Ishikawa (cell line): ENCODE data around the gene SPATA45.

Experiments
- CEBPB ChIP-seq: IDR thresholded peaks from 2 replicates; pipeline ENCODE4 v1.6.1; 2012
- CREB1 ChIP-seq: IDR thresholded peaks from 2 replicates; pipeline ENCODE4 v1.6.1; 2012; ENCODE audit warnings: low read depth
- EGR1 ChIP-seq: IDR thresholded peaks from 2 replicates; pipeline ENCODE4 v1.6.1; 2012
- EP300 ChIP-seq: IDR thresholded peaks from 2 replicates; pipeline ENCODE4 v1.6.1; 2012; ENCODE audit warnings: borderline replicate concordance
- FOXM1 ChIP-seq: IDR thresholded peaks from 2 replicates; pipeline ENCODE4 v1.6.1; 2012; ENCODE audit warnings: low read depth, borderline replicate concordance
- NFIC ChIP-seq: IDR thresholded peaks from 2 replicates; pipeline ENCODE4 v1.6.1; 2012
- RAD21 ChIP-seq: IDR thresholded peaks from 2 replicates; pipeline ENCODE4 v1.6.1; 2012; ENCODE audit warnings: low read depth
- TAF1 ChIP-seq: IDR thresholded peaks from 2 replicates; pipeline ENCODE4 v1.6.1; 2012; ENCODE audit warnings: low read depth, mild to moderate bottlenecking
- TCF12 ChIP-seq: IDR thresholded peaks from 2 replicates; pipeline ENCODE4 v1.6.1; 2012; ENCODE audit warnings: low read depth
- TEAD4 ChIP-seq: IDR thresholded peaks from 2 replicates; pipeline ENCODE4 v1.6.1; 2012
- YY1 ChIP-seq: IDR thresholded peaks from 2 replicates; pipeline ENCODE4 v1.6.1; 2012; ENCODE audit warnings: low read depth
- ZBTB7A ChIP-seq: IDR thresholded peaks from 2 replicates; pipeline ENCODE4 v1.6.1; 2012; ENCODE audit warnings: low read depth
- TF ChIP-seq, protein P1 (sequence below): IDR thresholded peaks from 2 replicates; pipeline ENCODE4 v1.6.1; 2012
- TF ChIP-seq, protein P2 (sequence below): IDR thresholded peaks from 2 replicates; pipeline ENCODE4 v1.6.1; 2012; ENCODE audit warnings: low read depth, mild to moderate bottlenecking
- TF ChIP-seq, protein P3 (sequence below): IDR thresholded peaks from 2 replicates; pipeline ENCODE4 v1.6.1; 2012

SPATA45 gene

DNA sequence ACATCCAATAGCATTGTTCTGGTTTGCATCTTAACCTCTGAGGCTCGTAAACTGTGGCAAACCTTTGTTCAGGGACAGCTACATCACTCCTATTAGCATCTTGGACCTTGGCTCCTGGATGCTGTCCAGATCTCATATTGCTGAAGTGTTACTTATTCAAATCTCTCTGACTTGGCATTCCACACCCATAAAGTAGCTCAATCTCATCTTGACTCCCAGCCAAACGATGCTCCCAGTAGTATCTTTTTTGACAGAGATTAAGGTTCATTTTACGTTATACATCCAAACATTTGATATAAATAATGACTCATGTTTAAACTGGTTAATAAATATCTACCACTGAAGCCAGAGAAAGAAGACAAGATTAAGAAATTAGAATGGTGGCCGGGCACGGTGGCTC, 6.2 kb upstream of the SPATA45 start:
- TF ChIP-seq TEAD4 (no peak), EGR1 (no peak), RAD21 (no peak), FOXM1 (no peak), CREB1 (no peak), NFIC (no peak)
- TF ChIP-seq, protein P1, sequence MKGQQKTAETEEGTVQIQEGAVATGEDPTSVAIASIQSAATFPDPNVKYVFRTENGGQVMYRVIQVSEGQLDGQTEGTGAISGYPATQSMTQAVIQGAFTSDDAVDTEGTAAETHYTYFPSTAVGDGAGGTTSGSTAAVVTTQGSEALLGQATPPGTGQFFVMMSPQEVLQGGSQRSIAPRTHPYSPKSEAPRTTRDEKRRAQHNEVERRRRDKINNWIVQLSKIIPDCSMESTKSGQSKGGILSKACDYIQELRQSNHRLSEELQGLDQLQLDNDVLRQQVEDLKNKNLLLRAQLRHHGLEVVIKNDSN, result no peak

DNA sequence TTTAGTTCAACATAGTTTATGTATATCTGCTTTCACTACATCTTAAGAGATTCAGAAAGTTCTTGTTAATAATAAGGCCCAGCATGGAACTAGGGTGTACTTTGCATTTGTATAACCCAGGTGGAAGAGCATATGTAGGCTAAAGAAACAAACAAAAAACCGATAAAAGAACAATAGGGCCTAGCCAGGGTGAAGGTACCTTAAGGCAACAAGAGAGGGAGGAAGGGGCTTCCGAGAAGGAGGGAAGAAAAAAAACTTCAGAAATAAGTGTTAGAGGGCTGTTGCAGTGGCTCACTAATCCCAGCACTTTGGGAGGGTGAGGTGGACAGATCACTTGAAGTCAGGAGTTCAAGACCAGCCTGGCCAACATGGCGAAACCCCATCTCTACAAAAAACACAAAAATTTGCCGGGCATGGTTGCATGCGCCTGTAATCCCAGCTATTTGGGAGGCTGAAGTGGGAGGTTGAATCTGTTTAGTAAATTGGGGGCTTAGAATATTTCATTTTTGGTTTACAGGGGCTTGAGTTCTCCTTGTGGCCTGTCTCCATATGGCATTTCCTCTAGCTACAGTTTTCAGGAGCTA, 4.7 kb upstream of the SPATA45 start:
- TF ChIP-seq EP300 (no peak), EGR1 (no peak), TEAD4 (no peak), TAF1 (no peak), RAD21 (no peak)
- TF ChIP-seq, protein P2, sequence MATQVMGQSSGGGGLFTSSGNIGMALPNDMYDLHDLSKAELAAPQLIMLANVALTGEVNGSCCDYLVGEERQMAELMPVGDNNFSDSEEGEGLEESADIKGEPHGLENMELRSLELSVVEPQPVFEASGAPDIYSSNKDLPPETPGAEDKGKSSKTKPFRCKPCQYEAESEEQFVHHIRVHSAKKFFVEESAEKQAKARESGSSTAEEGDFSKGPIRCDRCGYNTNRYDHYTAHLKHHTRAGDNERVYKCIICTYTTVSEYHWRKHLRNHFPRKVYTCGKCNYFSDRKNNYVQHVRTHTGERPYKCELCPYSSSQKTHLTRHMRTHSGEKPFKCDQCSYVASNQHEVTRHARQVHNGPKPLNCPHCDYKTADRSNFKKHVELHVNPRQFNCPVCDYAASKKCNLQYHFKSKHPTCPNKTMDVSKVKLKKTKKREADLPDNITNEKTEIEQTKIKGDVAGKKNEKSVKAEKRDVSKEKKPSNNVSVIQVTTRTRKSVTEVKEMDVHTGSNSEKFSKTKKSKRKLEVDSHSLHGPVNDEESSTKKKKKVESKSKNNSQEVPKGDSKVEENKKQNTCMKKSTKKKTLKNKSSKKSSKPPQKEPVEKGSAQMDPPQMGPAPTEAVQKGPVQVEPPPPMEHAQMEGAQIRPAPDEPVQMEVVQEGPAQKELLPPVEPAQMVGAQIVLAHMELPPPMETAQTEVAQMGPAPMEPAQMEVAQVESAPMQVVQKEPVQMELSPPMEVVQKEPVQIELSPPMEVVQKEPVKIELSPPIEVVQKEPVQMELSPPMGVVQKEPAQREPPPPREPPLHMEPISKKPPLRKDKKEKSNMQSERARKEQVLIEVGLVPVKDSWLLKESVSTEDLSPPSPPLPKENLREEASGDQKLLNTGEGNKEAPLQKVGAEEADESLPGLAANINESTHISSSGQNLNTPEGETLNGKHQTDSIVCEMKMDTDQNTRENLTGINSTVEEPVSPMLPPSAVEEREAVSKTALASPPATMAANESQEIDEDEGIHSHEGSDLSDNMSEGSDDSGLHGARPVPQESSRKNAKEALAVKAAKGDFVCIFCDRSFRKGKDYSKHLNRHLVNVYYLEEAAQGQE, result no peak

DNA sequence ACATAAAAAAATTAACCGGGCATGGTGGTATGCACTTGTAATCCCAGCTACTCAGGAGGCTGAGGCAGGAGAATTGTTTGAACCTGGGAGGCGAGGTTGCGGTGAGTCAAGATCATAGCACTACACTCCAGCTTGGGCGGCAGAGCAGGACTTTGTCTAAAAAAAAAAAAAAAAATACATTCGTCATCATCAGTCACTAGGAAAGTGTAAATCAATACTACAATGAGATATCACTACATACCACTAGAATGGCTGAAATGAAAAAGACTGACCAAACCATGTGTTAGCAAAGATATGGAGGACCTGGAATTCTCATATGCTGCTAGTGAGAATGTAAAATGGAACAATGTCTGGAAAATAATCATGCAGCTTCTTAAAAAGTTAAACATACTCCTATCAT, 9.3 kb downstream of the SPATA45 start:
- no peak for TF ChIP-seq CREB1
- TF ChIP-seq TAF1, result no peak
- TF ChIP-seq, protein P3, sequence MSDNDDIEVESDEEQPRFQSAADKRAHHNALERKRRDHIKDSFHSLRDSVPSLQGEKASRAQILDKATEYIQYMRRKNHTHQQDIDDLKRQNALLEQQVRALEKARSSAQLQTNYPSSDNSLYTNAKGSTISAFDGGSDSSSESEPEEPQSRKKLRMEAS, result no peak
- no peak for TF ChIP-seq TEAD4
- TF ChIP-seq EGR1, result no peak
- no peak for TF ChIP-seq RAD21
- no peak for TF ChIP-seq NFIC
- TF ChIP-seq EP300, result no peak
- TF ChIP-seq, protein P1, result no peak
- no peak for TF ChIP-seq YY1
- TF ChIP-seq, protein P2, result no peak
- TF ChIP-seq TCF12, result no peak
- TF ChIP-seq ZBTB7A, result no peak
- TF ChIP-seq CEBPB, result no peak
- TF ChIP-seq FOXM1, result no peak

DNA sequence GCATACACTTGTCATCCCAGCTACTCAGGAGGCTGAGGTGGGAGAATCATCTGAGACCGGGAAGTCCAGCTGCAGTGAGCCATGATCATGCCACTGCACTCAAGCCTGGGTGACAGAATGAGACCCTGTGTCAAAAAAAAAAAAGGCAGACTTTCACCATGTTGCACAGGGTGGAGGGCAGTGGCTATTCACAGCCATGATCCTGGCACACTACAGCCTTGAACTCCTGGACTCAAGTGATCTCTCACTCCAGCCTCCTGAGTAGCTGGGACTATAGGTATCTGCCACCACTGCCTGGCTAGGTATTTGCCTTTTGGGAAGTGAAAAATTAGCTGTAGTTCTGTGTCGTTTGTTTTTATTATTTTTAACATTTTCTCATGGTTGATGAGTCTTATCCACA, 19.1 kb downstream of the SPATA45 start:
- TF ChIP-seq ZBTB7A (no peak), CREB1 (no peak), EGR1 (no peak), CEBPB (no peak), TAF1 (no peak)
- TF ChIP-seq, protein P2, result no peak

DNA sequence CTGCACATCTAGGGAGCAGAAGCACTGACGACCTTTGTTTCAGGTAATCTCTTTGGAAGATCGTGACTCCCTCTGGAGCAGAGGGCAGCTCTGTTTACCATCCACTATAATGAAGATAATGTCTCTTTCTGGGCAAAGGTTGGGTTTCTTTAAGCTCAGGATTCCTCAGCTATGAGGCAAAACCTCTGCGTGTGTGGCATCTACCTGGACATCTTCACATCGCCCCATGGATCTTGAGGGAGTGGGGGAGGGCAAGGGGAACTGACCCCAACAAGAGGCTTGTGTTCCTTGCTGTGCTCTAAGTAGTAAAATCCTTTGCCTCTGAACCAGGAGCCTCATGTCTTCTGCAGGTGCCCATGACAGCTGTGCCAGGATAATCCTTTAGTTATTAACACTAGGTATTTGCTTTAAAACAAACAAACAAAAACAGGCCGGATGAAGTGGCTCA, 19.6 kb downstream of the SPATA45 start:
- TF ChIP-seq FOXM1 (no peak), CEBPB (no peak), ZBTB7A (no peak), NFIC (no peak), RAD21 (no peak), TAF1 (no peak), EP300 (no peak), EGR1 (no peak), CREB1 (no peak), TEAD4 (no peak), YY1 (no peak), TCF12 (no peak)
- TF ChIP-seq, protein P3, result no peak
- TF ChIP-seq, protein P2, result no peak
- TF ChIP-seq, protein P1, result no peak
